RPMI7951 (cell line): ENCODE measurements around the gene SLC38A3. TPM values are rescaled to one million over a fixed set of nuclear protein-coding genes. Genes with fewer than 3 reads are reported as not detected.

Experiments
- DNase-seq: peaks from one replicate; pipeline ENCODE4 v3.0.0-alpha.2; 2012; ENCODE audit warnings: low read depth
- total RNA-seq: library from RNA; depleted of rRNA; stranded (reverse); fragments of >200 nt; shearing (Covaris generic); gene quantifications from 2 replicates; pipeline ENCODE4 v1.2.3, GENCODE V29; 2014; rRNA removed

Gene SLC38A3
- total RNA-seq, 1 experiment from 2014 or later = not detected

DNA sequence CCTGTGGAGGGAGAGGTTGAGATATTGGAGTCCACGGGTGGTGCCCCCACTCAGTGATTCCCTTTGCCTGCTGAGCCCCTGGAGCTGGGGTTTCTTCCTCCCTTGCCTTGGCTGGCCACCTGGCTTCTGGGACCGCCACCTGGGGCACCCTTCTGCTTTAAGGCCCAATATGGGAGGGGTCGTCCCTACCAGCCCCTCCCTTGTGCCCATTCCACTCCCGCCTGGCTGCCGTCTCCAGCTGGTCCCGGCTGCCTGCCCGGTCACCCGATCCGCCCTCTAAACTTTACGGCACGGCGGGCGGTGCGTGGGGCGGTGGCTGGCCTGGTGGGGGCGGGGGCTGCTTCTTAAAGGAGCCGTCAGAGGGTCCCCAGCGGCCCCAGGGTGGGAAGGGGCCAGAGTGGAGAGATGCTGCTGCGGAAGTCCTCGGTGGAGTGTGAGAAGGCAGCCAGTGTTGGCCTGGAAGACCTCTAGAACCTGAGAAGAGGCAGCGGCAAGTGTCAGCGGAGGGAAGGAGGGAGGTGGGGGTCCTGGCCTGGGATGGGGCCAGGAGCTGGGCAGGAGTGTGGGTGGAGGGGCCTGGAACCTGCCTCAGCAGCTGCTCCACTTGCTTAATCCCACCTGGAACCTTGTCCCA lies 62.3 kb downstream of the SLC38A3 start:
- no peak for DNase-seq

DNA sequence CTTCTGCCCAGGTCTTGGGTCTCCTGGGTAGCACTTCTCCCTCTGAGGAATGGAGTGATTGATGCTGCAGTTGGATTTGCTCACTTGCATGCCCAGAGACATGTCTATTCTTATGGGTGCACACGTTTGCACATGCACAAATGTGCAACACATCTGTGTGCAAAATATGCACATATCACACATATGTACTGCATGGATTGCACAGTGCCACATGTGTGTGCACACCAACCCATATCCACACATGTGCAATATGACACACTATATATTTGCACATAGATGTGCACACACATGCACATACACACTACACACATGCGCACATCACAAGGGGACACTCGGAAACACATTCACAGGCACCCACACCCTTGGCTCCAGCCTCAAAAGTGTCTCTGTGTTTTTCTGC lies 63.2 kb downstream of the SLC38A3 start:
- no peak for DNase-seq

DNA sequence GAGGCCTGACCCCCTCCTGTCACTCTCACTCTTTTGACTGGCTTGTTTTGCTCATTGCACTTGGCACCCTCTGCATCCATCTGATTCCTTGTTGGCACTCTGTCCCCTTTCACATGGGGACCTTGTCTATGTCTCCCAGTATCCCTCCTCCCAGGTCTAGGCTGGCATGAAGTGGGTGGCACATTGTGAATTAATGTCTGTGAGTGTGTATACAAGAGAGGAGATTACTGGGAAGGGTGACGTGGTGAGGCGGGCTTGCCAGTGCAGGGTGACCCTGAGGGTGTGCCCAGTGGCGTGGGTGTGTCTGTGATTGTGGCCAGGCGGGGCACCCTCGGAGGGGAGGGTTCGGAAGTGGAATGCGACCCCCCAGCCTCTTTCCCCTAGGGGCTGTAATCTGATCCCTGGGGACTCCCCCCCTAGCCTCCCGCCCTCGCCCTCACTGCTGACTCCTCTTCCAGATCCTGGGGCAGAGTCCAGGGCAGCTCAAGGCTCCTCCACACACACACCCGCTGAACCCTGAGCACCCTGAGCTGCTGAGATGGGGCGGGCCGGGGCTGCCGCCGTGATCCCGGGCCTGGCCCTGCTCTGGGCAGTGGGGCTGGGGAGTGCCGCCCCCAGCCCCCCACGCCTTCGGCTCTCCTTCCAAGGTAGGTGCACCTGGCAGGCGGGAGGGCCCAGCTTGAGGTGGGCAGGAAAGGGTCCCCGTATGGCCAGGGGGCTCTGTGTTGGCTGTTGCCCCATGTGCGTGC lies 63.8 kb downstream of the SLC38A3 start, which contains the start of gene SEMA3B:
SEMA3B (plus strand) TSS at position 445 of the 749 bp plus-strand sequence; CDS start at position 539, 94 bp downstream.
- peak; percentile 85 for DNase-seq

DNA sequence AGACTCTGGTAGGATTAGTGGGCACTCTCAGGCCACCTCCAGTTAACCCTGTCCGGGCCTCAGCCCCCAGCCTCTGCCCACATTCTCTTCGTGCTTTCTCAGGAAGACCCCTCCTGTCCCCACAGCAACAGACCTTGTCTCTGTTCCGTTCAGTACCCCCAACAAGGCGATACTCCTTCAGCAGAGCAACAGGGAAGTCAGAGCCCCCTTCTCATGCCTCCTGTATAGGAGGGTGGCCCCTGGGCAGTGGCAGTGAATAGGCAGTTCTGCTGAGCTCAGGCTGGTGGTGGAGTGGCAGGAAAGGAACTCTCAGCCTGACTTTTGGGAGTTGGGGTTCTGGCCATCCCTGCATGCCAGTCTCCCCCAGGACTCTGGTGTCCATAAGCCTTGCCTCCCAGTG lies 64.4 kb downstream of the SLC38A3 start:
- DNase-seq = no peak

DNA sequence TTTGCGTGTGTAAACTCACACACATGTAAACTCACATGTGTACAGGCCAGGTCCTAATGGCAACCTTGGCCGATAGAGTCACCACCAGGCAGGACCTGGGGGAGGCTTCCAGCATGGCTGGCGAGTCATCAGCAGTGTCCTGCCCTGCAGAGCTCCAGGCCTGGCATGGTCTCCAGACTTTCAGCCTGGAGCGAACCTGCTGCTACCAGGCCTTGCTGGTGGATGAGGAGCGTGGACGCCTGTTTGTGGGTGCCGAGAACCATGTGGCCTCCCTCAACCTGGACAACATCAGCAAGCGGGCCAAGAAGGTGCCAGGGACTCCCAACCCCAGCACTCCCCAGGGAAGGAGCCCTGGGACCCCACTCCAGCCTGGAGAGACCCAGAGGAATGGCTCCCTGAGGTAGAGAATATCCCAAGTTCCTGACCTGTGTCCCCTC lies 64.9 kb downstream of the SLC38A3 start:
- peak; percentile 68 for DNase-seq

DNA sequence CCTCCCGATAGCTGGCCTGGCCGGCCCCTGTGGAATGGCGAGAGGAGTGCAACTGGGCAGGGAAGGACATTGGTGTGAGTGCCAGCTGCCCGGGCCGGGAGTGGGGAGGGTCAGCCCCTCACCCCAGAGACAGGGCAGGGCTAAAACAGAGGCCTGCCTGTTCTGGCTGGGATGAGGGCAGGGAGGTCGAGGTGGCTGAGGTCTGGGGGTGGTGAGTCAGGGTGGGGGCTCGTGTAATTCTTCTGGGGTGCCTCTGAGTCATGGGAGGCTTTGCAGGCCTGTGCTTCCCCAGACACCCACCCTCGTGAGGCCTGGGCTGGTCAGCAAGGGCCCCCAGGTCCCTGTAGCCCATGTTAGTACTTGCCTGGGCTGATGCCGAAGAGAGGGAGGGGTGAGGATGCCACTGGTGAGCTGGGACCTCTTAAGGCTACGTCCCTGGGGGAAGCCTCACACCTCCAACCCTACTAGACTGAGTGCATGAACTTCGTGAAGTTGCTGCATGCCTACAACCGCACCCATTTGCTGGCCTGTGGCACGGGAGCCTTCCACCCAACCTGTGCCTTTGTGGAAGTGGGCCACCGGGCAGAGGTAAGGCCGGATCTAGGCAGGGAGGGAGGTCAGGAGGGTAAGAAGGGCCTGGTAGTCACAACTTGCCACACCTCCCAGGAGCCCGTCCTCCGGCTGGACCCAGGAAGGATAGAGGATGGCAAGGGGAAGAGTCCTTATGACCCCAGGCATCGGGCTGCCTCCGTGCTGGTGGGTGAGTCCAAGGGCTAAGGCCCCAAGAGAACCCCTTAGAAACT lies 65.6 kb downstream of the SLC38A3 start:
- peak; percentile 28 for DNase-seq

Other genes starting within 250 kb of the SLC38A3 start
- gene RBM5, start 116.4 kb upstream of the SLC38A3 start, total RNA-seq = 81.7 and 108 TPM in 2 replicates
- 1.5 and 1.9 TPM in 2 replicates for gene SEMA3F, start 49.9 kb upstream of the SLC38A3 start, total RNA-seq
- gene GNAT1, start 13.7 kb upstream of the SLC38A3 start, total RNA-seq = not detected in 2 replicates
- 302 and 305 TPM in 2 replicates for gene GNAI2, start 30.9 kb downstream of the SLC38A3 start, total RNA-seq
- gene SEMA3B, start 63.9 kb downstream of the SLC38A3 start, total RNA-seq = 3.1 and 5.6 TPM in 2 replicates
- gene LSMEM2, start 73.8 kb downstream of the SLC38A3 start, total RNA-seq = not detected in 2 replicates
- 97.9 and 116 TPM in 2 replicates for gene IFRD2, start 87.2 kb downstream of the SLC38A3 start, total RNA-seq
- gene HYAL3, start 94.1 kb downstream of the SLC38A3 start, total RNA-seq = 11.5 and 12.0 TPM in 2 replicates
- 14.6 and 16.1 TPM in 2 replicates for gene NAA80, start 94.1 kb downstream of the SLC38A3 start, total RNA-seq
- gene HYAL1, start 98.3 kb downstream of the SLC38A3 start, total RNA-seq = 0.29 and 0.72 TPM in 2 replicates
- 42.2 and 52.3 TPM in 2 replicates for gene HYAL2, start 117.5 kb downstream of the SLC38A3 start, total RNA-seq
- 26.8 and 33.7 TPM in 2 replicates for gene TUSC2, start 123.0 kb downstream of the SLC38A3 start, total RNA-seq
- gene RASSF1, start 135.6 kb downstream of the SLC38A3 start, total RNA-seq = 51.7 and 77.8 TPM in 2 replicates
- 2.9 and 5.2 TPM in 2 replicates for gene ZMYND10, start 140.5 kb downstream of the SLC38A3 start, total RNA-seq
- 26.2 and 35.7 TPM in 2 replicates for gene NPRL2, start 145.5 kb downstream of the SLC38A3 start, total RNA-seq
- 39.7 and 49.1 TPM in 2 replicates for gene CYB561D2, start 145.6 kb downstream of the SLC38A3 start, total RNA-seq
- gene TMEM115, start 154.2 kb downstream of the SLC38A3 start, total RNA-seq = 42.5 and 45.4 TPM in 2 replicates